CD4-positive, alpha-beta T cell treated with Interferon alpha-2 for 1 hour (primary cell): ENCODE results near the gene CACNA1D.

Source experiments
- DNase-seq, 2 donors: peaks; one replicate each; pipeline ENCODE4 v3.0.0-alpha.2; 2020 to 2022

The CACNA1D gene

GRCh38 chr3:53795176-53795575, 300.8 kb downstream of the CACNA1D start:
- no peak for DNase-seq

GRCh38 chr3:53795789-53796560, 301.6 kb downstream of the CACNA1D start:
- DNase-seq, result no peak

GRCh38 chr3:53798144-53798543, 303.7 kb downstream of the CACNA1D start:
- DNase-seq, result no peak

- DNase-seq, result no peak
Observed at GRCh38 chr3:53799338-53799865, 305.0 kb downstream of the CACNA1D start.

GRCh38 chr3:53800041-53800906, 305.9 kb downstream of the CACNA1D start:
- DNase-seq, result no peak

GRCh38 chr3:53801319-53801718, 306.9 kb downstream of the CACNA1D start:
- DNase-seq, result no peak

GRCh38 chr3:53802256-53802880, 308.0 kb downstream of the CACNA1D start:
- no peak for DNase-seq

- no peak for DNase-seq
Observed at GRCh38 chr3:53803124-53803815, 308.9 kb downstream of the CACNA1D start.

- DNase-seq, result no peak
Observed at GRCh38 chr3:53803816-53804695, 309.6 kb downstream of the CACNA1D start.

- no peak for DNase-seq
Observed at GRCh38 chr3:53804697-53805462, 310.5 kb downstream of the CACNA1D start.

- DNase-seq, result no peak
Observed at GRCh38 chr3:53805463-53806159, 311.2 kb downstream of the CACNA1D start.

- no peak for DNase-seq
Observed at GRCh38 chr3:53806182-53807116, 312.0 kb downstream of the CACNA1D start.

- DNase-seq, result no peak
Observed at GRCh38 chr3:53807117-53807810, 312.9 kb downstream of the CACNA1D start.

GRCh38 chr3:53808496-53808895, 314.1 kb downstream of the CACNA1D start:
- DNase-seq, result no peak

GRCh38 chr3:53809267-53809666, 314.9 kb downstream of the CACNA1D start:
- no peak for DNase-seq

- DNase-seq, result no peak
Observed at GRCh38 chr3:53809764-53810400, 315.5 kb downstream of the CACNA1D start.

GRCh38 chr3:53811143-53811927, 316.9 kb downstream of the CACNA1D start:
- no peak for DNase-seq
